ENCODE data around the gene AGPAT2. TPM values are rescaled to one million over a fixed set of nuclear protein-coding genes. Genes with fewer than 3 reads are reported as not detected.
A peak's percentile ranks its signal among the peaks of the same experiment; 100 is the strongest.

The AGPAT2 gene
- total RNA-seq, 1 donor from 2014 or later = 129 TPM

GRCh38 chr9:136661641-136662325 lies 25.5 kb downstream of the AGPAT2 start:
- H3K27ac ChIP-seq = peak overlapping the region in 1 of 2 donors; percentile 45
- no peak overlapping the region for H3K4me3 ChIP-seq

GRCh38 chr9:136660971-136661550 lies 26.2 kb downstream of the AGPAT2 start:
- intact Hi-C loops (cut with DNase I) = no loop called here
- DNase-seq (ENCODE audit: low spot score in 2 of 2) = no peak
- H3K4me1 ChIP-seq = peaks cover 3% of the 10 kb centered on the region in 2 donors
- H3K27ac ChIP-seq = peak overlapping the region in 1 of 2 donors; percentile 45
- TF ChIP-seq, protein P1, sequence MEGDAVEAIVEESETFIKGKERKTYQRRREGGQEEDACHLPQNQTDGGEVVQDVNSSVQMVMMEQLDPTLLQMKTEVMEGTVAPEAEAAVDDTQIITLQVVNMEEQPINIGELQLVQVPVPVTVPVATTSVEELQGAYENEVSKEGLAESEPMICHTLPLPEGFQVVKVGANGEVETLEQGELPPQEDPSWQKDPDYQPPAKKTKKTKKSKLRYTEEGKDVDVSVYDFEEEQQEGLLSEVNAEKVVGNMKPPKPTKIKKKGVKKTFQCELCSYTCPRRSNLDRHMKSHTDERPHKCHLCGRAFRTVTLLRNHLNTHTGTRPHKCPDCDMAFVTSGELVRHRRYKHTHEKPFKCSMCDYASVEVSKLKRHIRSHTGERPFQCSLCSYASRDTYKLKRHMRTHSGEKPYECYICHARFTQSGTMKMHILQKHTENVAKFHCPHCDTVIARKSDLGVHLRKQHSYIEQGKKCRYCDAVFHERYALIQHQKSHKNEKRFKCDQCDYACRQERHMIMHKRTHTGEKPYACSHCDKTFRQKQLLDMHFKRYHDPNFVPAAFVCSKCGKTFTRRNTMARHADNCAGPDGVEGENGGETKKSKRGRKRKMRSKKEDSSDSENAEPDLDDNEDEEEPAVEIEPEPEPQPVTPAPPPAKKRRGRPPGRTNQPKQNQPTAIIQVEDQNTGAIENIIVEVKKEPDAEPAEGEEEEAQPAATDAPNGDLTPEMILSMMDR (IDR thresholded peaks at IDR 0.05) = no peak
- peaks cover 14% of the 10 kb centered on the region for H3K27me3 ChIP-seq
- H3K9me3 ChIP-seq = no peaks in the 10 kb centered on the region
- no peaks in the 10 kb centered on the region for H3K36me3 ChIP-seq
- no peak overlapping the region for H3K4me3 ChIP-seq

More at GRCh38 chr9:136661641-136662325, 25.5 kb downstream of the AGPAT2 start:
- no peak for DNase-seq (ENCODE audit: low spot score in 2 of 2)
- peaks cover 14% of the 10 kb centered on the region for H3K27me3 ChIP-seq
- H3K9me3 ChIP-seq = no peaks in the 10 kb centered on the region
- H3K36me3 ChIP-seq = no peaks in the 10 kb centered on the region
- peaks cover 3 to 5% of the 10 kb centered on the region in 2 donors for H3K4me1 ChIP-seq
- intact Hi-C loops (cut with DNase I) = no loop called here
- TF ChIP-seq, protein P1 (IDR thresholded peaks at IDR 0.05) = no peak

- no peaks in the 10 kb centered on the region for H3K9me3 ChIP-seq
- peak overlapping the region in 1 of 2 donors; percentile 34 for H3K27ac ChIP-seq
- intact Hi-C loops (cut with DNase I) = no loop called here
- DNase-seq (ENCODE audit: low spot score in 2 of 2) = no peak
- H3K4me1 ChIP-seq = peaks cover under 1% of the 10 kb centered on the region in 2 donors
- TF ChIP-seq, protein P1 (IDR thresholded peaks at IDR 0.05) = no peak
- peaks cover 10% of the 10 kb centered on the region for H3K27me3 ChIP-seq
- H3K4me3 ChIP-seq = no peak overlapping the region
- no peaks in the 10 kb centered on the region for H3K36me3 ChIP-seq
Measured at GRCh38 chr9:136659861-136660784, 27.1 kb downstream of the AGPAT2 start.

DNA sequence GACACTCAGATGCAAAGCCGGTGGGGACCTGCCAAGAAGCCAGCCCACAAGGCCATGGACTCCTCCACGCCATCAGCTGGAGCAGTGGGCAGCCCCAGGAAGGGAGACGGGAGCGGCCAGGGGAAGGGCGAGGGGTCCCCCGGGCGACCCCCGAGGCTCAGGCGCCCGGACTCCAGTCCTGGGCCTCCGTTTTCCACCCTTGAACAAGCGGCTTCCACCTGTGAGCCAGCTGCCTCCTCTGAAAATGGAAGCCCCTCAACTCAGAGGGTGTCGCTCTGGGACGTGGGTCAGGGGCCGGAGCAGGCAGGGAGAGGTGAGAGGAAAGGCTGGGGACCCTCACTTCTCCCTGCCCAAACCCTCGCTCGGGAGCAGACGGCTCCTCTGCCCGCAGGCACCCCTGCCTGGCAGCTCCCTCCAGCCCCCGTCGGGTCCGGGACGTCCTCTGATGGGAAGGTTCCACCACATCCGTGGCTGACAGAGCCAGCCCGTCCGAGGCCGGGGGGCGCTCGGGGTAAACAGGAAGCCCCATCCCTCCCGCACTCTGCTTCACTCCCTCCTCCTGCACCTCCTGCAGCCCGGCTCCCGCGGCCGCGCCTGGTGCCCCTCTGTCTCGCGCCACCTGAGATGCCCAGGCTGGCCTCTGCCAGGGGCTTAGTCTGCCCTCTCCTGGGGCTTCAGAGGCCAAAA lies 28.3 kb downstream of the AGPAT2 start:
- Histone ChIP-seq H3K27me3 (peaks cover 10% of the 10 kb centered on the region), H3K4me1 (no peaks in the 10 kb centered on the region), H3K9me3 (no peaks in the 10 kb centered on the region), H3K36me3 (no peaks in the 10 kb centered on the region), H3K4me3 (peak overlapping the region in 1 of 2 donors; percentile 8), H3K27ac (peak overlapping the region in 1 of 2 donors; percentile 34)
- TF ChIP-seq, protein P1 (IDR thresholded peaks at IDR 0.05) = no peak
- no peak for DNase-seq (ENCODE audit: low spot score in 2 of 2)
- intact Hi-C loops (cut with DNase I) = no loop called here

Data from ascending aorta (tissue), 2 donors.